ENCODE data around the gene PRG2.

- TF ChIP-seq CTCF (conservative IDR thresholded peaks at IDR 0.05) (no peak), EZH2 (IDR thresholded peaks at IDR 0.05; ENCODE audit: low read depth) (no peak)
Observed at GRCh38 chr11:57359396-57359795, 31.1 kb downstream of the PRG2 start.
